Measurements from ENCODE around the gene TCF7L1. TPM values are rescaled to one million over a fixed set of nuclear protein-coding genes. Genes with fewer than 3 reads are reported as not detected.

The TCF7L1 gene
- total and polyA plus RNA-seq, 3 experiments from 2014 or later = 0.07 TPM; not detected in 2

Other genes with a start within 250 kb of the TCF7L1 start
- gene TMSB10, start 227.7 kb upstream of the TCF7L1 start, total RNA-seq = 1,000 to 10,000 TPM; 1,121 to 1,125 TPM
- gene TMSB10, start 227.7 kb upstream of the TCF7L1 start, polyA plus RNA-seq = 4,836 TPM
- 100 to 1,000 TPM in 1 of 2 experiments, 10 to 100 TPM in 1; 98.1 to 105 TPM for gene KCMF1, start 162.2 kb upstream of the TCF7L1 start, total RNA-seq
- 30.7 TPM for gene KCMF1, start 162.2 kb upstream of the TCF7L1 start, polyA plus RNA-seq
- 10 to 100 TPM; 93.4 to 95.6 TPM for gene TGOLN2, start 194.6 kb downstream of the TCF7L1 start, total RNA-seq
- gene TGOLN2, start 194.6 kb downstream of the TCF7L1 start, polyA plus RNA-seq = 55.9 TPM
- 10 to 100 TPM; 33.4 to 36.0 TPM for gene RETSAT, start 221.1 kb downstream of the TCF7L1 start, total RNA-seq
- 23.7 TPM for gene RETSAT, start 221.1 kb downstream of the TCF7L1 start, polyA plus RNA-seq
- 10 to 100 TPM; 13.6 to 14.4 TPM for gene ELMOD3, start 221.4 kb downstream of the TCF7L1 start, total RNA-seq
- gene ELMOD3, start 221.4 kb downstream of the TCF7L1 start, polyA plus RNA-seq = 12.2 TPM